Measurements from ENCODE around the gene TSPAN4. TPM values are rescaled to one million over a fixed set of nuclear protein-coding genes. Genes with fewer than 3 reads are reported as not detected.

Gene TSPAN4
- total RNA-seq, 4 donors from 2014 or later = 25.1 to 75.0 (median 32.4) TPM

DNA sequence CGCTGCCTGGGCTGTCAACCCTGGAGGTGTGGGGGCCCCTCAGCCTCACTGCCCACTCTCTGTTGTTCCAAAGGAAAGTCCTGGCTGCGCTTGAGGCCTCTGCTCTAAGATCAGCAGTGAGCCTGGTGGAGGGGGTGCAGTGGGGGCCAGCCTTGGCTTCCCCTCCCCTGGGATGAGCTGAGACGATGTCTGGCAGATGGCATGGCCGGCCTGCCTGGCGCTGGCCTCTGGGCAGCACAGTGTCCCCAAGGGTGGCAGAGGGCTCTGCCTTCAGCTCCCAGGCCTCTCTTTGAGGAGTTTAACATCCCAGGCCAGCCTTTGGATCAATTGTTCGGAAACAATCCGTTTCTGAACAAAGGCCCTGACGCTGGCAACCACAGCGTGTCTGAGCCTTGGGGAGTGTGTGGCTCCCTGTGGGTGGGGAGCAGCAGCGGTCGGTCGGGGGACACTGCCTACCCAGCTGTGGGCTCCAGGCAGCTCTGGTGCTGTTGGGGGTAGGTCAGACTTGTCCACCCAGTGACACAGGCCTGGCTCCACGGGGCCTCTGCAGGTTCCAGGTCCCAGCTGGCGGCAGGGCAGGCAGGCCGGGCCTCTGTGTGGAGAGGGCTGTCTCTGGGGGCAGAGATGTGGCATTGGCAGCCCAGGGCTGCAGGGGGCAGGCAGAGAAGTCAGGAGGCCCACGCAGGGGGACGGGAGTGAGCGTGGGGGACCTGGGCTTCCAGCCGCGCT is 12.1 kb downstream of the TSPAN4 start:
- TF ChIP-seq EP300 (IDR thresholded peaks at IDR 0.05; ENCODE audit: low read depth) = no peak
- Histone ChIP-seq H3K4me1 (peaks cover 4 to 16% (median 10%) of the 10 kb centered on the region in 4 donors), H3K36me3 (no peaks in the 10 kb centered on the region), H3K4me3 (no peak overlapping the region), H3K27me3 (peaks cover 18% of the 10 kb centered on the region), H3K27ac (no peak overlapping the region), H3K9me3 (no peaks in the 10 kb centered on the region)
- no peak for DNase-seq
- in situ Hi-C loops (cut with MboI; ENCODE audit: low pct_ligation_motif_present in 1 of 4, low pct_unique_long_range_greater_than_20kb in 1 of 4, low sequenced_read_pairs in 3 of 4) (loop anchor here in 2 of 4 donors (25.0 kb wide), 1 partner anchor 183 kb away; the partner anchor contains the start of gene MUC6 (in 2 of the 2)), intact Hi-C loops (cut with DNase I; ENCODE audit: low total_unique reads) (loop anchor here (10.0 kb wide), 1 partner anchor 200 kb away; no protein-coding TSS in a partner anchor)
- WGBS, 2 donors (ENCODE audit: low coverage in 1 of 2) = 84% methylated on average over 20 of the region's 20 CpGs; no CpG with 5 or more reads in 1 of the 2 donors

DNA sequence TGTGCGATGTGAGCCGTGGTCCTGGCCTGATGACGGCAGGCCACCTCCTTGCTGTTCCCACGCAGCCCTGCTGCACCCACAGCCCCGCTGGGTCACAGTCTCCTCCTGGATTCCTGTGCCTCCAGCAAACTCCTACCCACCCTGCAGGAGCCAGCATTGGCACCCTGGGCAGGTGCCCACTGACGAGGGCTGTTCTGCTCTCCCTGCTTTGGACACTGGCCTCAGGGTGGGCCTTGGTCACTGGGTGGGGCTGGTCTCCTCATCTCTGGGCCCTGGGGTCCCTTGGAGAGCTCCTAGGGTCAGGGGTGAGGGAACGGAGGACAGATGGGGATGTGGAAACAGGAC is 12.7 kb downstream of the TSPAN4 start:
- TF ChIP-seq, protein P1, sequence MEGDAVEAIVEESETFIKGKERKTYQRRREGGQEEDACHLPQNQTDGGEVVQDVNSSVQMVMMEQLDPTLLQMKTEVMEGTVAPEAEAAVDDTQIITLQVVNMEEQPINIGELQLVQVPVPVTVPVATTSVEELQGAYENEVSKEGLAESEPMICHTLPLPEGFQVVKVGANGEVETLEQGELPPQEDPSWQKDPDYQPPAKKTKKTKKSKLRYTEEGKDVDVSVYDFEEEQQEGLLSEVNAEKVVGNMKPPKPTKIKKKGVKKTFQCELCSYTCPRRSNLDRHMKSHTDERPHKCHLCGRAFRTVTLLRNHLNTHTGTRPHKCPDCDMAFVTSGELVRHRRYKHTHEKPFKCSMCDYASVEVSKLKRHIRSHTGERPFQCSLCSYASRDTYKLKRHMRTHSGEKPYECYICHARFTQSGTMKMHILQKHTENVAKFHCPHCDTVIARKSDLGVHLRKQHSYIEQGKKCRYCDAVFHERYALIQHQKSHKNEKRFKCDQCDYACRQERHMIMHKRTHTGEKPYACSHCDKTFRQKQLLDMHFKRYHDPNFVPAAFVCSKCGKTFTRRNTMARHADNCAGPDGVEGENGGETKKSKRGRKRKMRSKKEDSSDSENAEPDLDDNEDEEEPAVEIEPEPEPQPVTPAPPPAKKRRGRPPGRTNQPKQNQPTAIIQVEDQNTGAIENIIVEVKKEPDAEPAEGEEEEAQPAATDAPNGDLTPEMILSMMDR (IDR thresholded peaks at IDR 0.05) = no peak
- TF ChIP-seq POLR2A (IDR thresholded peaks at IDR 0.05) (no peak), POLR2AphosphoS5 (IDR thresholded peaks at IDR 0.05) (no peak), EP300 (IDR thresholded peaks at IDR 0.05; ENCODE audit: low read depth) (no peak)
- no peak overlapping the region for H3K4me3 ChIP-seq
- DNase-seq = no peak
- peaks cover 12% of the 10 kb centered on the region for H3K27me3 ChIP-seq
- no peaks in the 10 kb centered on the region for H3K9me3 ChIP-seq
- H3K36me3 ChIP-seq = no peaks in the 10 kb centered on the region
- WGBS, 2 donors (ENCODE audit: low coverage in 1 of 2) = 88% methylated on average over 7 of the region's 7 CpGs; no CpG with 5 or more reads in 1 of the 2 donors
- in situ Hi-C loops (cut with MboI; ENCODE audit: low pct_ligation_motif_present in 1 of 4, low pct_unique_long_range_greater_than_20kb in 1 of 4, low sequenced_read_pairs in 3 of 4) = loop anchor here in 2 of 4 donors (25.0 kb wide), 1 partner anchor 182 kb away; the partner anchor contains the start of gene MUC6 (in 2 of the 2)
- intact Hi-C loops (cut with DNase I; ENCODE audit: low total_unique reads) = loop anchor here (10.0 kb wide), 1 partner anchor 199 kb away; no protein-coding TSS in a partner anchor
- no peak overlapping the region for H3K27ac ChIP-seq
- peaks cover 9 to 17% (median 13%) of the 10 kb centered on the region in 4 donors for H3K4me1 ChIP-seq

DNA sequence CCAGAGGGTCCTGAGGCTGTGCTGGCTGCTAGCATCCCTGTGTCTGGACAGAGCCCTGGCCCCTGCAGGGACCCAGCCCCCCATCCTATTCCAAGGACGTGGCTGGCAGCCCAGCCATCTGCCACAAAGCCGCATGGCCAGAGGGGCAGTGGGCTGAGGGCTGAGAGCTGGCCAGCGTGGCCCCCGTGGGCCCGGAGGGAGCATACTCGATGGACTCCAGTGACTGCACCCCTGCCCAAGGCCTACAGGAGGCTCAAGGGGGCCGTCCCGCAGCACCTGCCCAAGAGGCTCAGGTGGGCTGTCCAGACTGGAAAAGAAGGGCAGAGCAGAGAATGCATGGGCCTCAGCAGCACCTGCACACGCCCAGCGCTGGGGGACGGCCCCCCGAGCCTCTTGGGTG is 13.1 kb downstream of the TSPAN4 start:
- 87% methylated on average over 4 of the region's 12 CpGs; no CpG with 5 or more reads in 1 of the 2 donors for WGBS, 2 donors (ENCODE audit: low coverage in 1 of 2)
- Histone ChIP-seq H3K27me3 (peaks cover 9% of the 10 kb centered on the region), H3K4me1 (peaks cover 9 to 16% (median 11%) of the 10 kb centered on the region in 4 donors), H3K27ac (no peak overlapping the region), H3K4me3 (no peak overlapping the region), H3K9me3 (no peaks in the 10 kb centered on the region), H3K36me3 (no peaks in the 10 kb centered on the region)
- in situ Hi-C loops (cut with MboI; ENCODE audit: low pct_ligation_motif_present in 1 of 4, low pct_unique_long_range_greater_than_20kb in 1 of 4, low sequenced_read_pairs in 3 of 4) = loop anchor here in 2 of 4 donors (25.0 kb wide), 1 partner anchor 182 kb away; the partner anchor contains the start of gene MUC6 (in 2 of the 2)
- DNase-seq = no peak
- intact Hi-C loops (cut with DNase I; ENCODE audit: low total_unique reads) = loop anchor here (10.0 kb wide), 1 partner anchor 199 kb away; no protein-coding TSS in a partner anchor
- no peak for TF ChIP-seq EP300 (IDR thresholded peaks at IDR 0.05; ENCODE audit: low read depth)
- TF ChIP-seq POLR2AphosphoS5 (IDR thresholded peaks at IDR 0.05) = no peak
- no peak for TF ChIP-seq POLR2A (IDR thresholded peaks at IDR 0.05)
- TF ChIP-seq, protein P1 (IDR thresholded peaks at IDR 0.05) = no peak

DNA sequence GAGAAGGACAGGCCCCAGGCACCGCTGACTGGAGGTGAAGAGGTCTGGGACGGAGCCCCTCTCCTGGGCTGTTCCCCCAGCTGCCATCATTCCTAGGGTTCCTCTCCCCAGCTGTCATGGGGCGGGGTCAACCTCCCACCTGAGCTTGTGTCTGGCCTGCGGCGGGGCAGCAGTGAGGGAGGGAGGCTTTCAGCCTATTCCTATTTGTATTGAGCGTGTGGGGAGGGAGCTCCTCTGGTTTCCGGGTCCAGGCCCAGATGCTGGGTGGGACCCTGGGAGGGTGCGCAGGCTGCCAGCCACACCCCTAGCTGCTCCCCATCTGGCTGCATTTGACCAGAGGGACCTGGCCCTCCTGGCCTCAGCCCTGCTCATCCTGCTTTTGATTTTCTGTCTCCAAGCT is 13.7 kb downstream of the TSPAN4 start:
- H3K4me3 ChIP-seq = no peak overlapping the region
- H3K27ac ChIP-seq = no peak overlapping the region
- intact Hi-C loops (cut with DNase I; ENCODE audit: low total_unique reads) (loop anchor here (10.0 kb wide), 1 partner anchor 198 kb away; no protein-coding TSS in a partner anchor), in situ Hi-C loops (cut with MboI; ENCODE audit: low pct_ligation_motif_present in 1 of 4, low pct_unique_long_range_greater_than_20kb in 1 of 4, low sequenced_read_pairs in 3 of 4) (loop anchor here in 2 of 4 donors (25.0 kb wide), 1 partner anchor 181 kb away; the partner anchor contains the start of gene MUC6 (in 2 of the 2))
- H3K4me1 ChIP-seq = peaks cover 9 to 16% (median 11%) of the 10 kb centered on the region in 4 donors
- no peaks in the 10 kb centered on the region for H3K36me3 ChIP-seq
- H3K27me3 ChIP-seq = peaks cover 8% of the 10 kb centered on the region
- TF ChIP-seq, protein P1 (IDR thresholded peaks at IDR 0.05) = no peak
- TF ChIP-seq POLR2A (IDR thresholded peaks at IDR 0.05) (no peak), POLR2AphosphoS5 (IDR thresholded peaks at IDR 0.05) (no peak), EP300 (IDR thresholded peaks at IDR 0.05; ENCODE audit: low read depth) (no peak)
- 63% methylated on average over 7 of the region's 8 CpGs; no CpG with 5 or more reads in 1 of the 2 donors for WGBS, 2 donors (ENCODE audit: low coverage in 1 of 2)
- no peak for DNase-seq
- H3K9me3 ChIP-seq = no peaks in the 10 kb centered on the region
